ENCODE results near the gene TSSC4.
A peak's percentile ranks its signal among the peaks of the same experiment; 100 is the strongest.

Gene TSSC4

DNA sequence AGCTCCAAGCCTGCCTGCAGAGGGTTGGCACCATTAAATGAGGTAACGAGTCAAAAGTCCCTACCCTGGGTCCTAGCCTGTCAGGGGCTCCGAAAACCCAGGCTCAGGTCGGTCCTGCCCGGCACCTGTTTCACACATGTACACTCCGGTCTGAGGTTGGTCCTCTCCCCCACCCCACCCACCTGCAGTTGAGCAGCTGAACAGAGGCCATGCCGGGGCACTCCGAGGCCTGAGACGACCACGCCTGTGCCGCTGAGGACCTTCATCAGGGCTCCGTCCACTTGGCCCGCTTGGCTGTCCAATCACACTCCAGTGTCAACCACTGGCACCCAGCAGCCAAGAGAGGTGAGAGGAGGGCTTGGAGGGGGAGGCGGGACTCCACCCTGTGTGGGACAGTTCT, 1.6 kb downstream of the TSSC4 start:
- DNase-seq: no peak

DNA sequence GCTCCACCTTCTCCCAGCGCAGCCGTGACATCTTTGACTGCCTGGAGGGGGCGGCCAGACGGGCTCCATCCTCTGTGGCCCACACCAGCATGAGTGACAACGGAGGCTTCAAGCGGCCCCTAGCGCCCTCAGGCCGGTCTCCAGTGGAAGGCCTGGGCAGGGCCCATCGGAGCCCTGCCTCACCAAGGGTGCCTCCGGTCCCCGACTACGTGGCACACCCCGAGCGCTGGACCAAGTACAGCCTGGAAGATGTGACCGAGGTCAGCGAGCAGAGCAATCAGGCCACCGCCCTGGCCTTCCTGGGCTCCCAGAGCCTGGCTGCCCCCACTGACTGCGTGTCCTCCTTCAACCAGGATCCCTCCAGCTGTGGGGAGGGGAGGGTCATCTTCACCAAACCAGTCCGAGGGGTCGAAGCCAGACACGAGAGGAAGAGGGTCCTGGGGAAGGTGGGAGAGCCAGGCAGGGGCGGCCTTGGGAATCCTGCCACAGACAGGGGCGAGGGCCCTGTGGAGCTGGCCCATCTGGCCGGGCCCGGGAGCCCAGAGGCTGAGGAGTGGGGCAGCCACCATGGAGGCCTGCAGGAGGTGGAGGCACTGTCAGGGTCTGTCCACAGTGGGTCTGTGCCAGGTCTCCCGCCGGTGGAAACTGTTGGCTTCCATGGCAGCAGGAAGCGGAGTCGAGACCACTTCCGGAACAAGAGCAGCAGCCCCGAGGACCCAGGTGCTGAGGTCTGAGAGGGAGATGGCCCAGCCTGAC, 2.5 kb downstream of the TSSC4 start:
- no peak for DNase-seq

DNA sequence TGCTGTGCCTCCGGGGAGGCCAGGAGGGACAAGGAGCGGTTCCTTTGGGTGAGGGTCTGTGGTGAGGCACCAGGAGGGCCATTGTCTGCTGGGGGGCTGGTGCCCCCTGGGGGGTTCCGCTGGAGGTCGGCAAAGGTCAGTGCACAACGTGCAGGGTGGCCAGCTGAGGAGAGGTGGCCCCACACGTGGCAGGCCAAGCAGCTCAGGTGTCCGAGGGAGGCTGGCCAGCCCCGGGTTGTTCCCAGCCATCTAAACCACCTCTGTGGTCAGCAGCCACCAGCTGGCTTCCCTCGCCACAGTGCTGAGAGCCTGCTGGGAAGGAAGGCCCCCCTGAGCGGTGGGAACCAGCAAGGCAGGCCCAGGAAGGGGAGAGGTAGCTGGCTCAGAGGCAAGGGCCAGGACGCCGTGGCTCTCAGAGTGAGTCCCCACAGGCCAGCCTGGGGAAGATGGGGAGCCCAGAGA, 4.2 kb downstream of the TSSC4 start:
- DNase-seq: no peak

DNA sequence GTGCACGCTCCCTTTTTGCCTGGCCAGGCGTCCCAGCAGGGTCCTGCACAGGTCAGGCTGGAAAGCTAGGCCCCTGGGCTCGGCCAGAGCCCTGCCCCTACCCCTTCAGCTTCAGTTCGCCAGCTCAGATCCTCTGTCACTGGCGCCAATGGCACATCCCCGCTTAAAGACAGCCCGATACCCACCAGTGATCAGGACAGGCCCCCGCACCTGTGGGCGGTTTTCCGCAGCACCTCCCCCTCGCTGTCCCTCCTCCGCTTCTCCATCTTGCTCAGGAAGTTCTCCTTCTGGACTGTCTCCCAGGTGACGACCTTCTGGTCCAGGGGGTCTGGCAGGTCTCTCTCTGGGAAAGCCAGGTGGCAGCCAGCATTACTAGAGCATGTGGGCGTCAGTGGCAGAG, 5.9 kb downstream of the TSSC4 start:
- no peak for DNase-seq

DNA sequence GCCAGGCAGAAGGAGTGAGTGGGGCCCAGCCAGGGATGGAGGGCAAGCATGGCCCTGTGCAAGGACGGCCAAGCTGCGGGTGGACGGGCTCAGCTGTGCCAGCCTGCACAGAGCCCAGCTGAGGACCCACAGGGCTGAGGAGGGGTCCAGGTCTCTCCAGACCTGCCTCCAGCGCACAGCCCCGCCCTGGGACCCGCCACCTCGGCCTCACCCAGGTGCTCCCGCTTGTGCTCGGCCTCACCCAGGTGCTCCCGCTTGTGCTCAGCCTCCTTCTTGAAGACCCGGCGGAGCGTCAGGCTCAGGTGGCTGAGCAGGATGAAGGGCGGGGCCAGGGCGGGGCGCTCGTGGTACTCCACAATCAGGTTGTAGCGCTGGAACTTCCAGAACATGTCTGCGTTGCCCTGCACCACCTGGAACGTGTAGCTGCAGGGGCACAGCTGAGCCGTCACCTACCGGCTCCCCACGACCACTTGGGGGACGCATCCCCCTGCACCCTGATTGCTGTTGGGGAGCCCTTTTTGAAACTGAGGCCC, 6.4 kb downstream of the TSSC4 start:
- DNase-seq: no peak

DNA sequence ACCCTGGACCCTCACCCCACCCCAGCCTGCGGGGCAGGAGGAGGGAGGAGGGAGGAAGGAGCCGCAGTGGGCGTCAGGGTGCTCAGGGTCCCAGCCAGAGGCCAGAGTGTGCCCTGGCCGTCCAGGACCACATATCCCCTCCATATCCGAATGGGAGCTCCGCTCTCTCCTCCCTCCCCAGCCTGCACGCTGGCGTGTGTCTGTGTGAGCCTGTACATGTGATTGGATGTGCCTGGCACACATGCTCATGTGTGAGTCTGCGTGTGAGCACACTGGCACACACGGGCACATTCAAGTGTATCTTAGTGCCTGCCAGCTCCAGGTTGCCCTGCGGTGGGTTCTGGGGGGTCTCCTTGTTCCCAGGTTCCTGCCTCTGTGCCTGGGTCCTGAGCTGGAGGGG, 8.1 kb downstream of the TSSC4 start:
- DNase-seq: no peak

DNA sequence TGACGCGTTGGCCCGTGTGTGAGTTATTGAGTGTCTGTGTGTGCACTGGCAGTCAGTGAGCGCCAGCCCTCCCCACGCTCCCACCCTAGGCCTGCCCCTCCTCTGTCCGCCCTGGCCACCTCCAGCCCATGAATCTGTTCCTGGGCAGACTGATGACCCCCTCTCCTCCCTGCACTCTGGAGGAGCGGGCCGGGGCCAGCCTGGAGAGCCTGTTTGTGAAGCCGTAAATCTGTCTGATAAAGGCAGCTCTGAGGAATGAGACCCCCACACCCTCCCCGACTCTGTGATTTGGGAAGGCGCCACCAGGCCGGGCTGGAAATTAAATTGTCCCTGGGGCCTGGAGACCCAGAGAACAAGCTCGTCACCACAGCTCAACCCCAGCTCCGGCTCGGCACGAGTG, 8.6 kb downstream of the TSSC4 start:
- DNase-seq: no peak

DNA sequence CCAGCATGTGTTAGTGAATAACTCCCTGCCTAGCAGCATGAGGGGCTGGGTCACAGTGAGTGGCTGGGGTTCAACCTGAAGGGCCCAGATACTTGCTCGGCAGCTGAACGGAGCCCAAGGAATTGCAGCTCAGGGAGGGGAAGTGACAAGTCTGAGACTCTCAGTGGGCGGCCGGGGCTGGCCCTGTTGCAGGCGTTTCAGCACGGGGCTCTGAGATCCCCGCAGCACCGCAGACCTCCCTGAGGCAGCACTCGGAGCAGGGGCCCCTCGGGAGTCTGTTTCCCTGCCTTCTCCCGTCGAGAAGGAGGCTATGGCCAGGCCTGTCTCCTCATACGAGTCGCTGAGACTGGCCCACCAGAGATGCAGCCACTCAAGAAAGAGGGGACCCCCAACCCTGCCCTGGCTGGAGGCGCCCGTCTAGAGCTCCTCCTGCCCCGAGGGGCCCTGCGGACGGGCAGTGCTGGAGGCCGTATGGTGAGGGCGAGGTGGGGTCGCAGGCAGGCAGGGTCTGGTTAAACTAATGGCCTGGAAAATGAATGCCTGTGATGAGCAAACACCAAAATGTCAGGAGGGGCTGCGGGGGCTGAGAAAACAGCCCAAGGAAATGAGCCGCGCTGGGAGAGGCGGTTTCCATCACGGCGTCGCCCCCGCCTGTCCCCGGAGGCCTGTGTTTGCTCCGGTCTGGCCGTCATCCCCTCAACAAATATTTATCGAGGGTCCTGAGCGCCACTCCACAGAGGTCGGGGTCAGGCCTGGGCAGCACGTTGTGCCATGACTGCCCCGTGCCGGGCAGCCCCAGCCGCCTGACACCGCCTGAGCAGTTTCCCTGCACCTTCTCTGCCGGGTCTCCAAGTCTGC, 9.3 kb downstream of the TSSC4 start:
- DNase-seq: no peak

DNA sequence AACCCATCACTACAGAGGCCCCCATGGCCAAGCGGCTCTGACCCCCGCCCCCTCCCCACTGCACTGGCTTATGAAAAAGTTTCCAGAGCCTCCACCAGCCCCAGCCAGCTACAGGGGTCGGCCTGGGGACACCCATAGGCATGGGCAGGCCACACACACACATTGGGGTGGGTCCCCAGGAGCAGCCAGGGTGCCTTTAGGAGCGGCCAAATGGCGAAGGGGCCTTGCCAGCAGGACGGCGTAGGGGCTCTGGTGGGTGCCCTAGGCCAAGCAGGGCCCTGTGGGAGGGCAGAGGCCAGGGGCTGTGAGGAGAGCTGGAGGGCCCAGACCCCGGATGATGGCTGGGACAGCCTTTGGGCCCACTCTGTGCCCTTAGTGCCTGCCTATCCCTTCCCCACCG, 10.1 kb downstream of the TSSC4 start:
- no peak for DNase-seq

DNA sequence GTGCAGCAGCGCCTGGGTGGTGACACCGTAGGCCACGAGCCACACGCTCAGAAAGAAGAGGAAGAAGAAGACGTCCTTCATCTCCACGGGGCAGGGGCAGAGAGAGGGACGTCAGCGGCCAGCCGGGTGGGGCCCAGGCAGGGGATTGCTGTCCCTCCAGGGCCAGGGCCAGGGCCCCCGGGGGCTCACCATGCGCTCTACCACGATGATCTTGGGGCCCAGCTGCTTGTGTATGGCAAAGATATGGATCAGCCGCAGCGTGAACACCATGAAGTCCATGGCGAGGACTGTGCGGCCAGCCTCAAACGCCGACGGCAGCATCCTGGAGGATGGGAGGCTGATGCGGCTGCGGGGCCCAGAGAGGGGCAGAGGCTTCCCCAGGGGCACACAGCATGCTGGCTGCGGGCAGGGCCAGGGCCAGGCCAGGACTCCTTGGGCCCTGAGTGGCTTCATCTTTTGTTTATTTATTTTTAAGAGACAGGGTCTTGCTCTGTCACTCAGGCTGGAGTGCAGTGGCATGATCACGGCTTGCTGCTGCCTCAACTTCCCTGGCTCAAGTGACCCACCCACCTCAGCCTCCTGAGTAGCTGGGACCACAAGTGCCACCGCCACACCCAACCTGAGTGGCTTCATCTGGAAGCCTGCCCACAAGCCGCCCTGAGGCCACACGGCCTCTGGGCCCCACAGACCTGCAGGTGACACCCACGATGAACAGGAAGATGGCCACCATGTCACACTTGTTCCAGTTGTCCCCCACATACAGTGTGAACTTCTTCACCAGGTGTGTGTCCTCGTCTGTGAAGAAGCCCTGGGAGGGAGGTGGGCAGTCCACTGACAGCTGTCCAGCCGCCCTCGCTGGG, 11.1 kb downstream of the TSSC4 start:
- no peak for DNase-seq

DNA sequence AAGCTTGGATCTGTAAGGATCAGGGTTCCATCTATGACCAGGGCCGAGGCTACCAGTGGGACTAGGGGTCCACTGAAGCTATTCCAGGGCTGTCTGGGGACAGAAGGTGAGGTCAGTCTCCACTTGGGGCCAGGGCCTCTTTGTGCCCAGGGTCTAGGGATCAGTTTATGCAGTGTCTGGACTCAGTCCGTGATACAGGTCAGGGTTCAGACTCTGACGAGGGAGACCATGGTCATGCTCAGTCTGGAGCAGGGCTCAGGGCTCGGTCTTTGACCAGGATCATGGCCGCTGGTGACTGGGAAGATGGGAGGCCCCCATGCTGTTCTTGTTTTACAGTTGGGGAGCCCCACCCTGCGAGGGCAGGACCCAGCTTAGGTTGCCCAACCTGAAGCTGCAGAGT, 11.8 kb downstream of the TSSC4 start:
- DNase-seq: no peak

DNA sequence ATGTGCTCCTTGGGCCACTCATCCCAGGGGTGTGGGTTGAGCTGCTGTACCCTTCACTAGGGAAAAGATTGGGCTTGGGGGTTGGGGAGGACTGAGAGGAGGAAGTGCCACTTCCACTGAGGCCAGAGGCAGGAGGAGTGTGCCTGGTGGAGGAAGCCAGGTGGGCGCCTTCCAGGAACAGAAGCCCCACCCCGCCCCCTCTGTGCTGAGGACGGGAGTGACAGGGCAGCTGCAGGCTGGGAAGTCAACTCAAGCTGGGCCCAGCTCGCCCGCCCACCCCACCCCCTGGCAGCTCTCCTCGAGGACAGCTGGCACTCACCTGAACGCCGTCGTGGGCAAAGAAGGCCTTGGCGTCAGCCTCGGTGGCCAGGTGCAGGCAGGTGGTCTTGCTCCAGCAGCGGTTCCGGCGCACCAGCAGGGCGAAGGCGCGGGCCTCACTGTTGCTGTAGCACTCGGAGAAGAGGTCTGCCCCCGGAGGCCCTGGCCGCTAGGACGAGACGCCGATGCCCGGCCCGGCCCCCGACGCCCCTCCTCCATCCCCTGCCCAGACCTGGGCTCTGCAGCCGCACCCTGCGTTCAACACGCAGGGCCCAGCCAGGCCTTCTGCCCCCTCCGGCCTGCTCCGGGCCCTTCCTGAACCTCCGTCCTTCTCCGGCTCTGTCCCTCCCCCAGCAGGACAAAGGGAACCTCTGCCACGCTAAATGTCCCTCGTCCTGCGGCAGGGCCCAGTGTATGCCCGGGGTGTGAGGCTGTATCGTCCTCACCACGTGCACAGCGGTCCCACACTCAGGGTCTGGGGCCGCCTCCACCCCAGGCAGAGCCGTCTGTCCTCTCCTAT, 13.4 kb downstream of the TSSC4 start:
- DNase-seq: no peak

DNA sequence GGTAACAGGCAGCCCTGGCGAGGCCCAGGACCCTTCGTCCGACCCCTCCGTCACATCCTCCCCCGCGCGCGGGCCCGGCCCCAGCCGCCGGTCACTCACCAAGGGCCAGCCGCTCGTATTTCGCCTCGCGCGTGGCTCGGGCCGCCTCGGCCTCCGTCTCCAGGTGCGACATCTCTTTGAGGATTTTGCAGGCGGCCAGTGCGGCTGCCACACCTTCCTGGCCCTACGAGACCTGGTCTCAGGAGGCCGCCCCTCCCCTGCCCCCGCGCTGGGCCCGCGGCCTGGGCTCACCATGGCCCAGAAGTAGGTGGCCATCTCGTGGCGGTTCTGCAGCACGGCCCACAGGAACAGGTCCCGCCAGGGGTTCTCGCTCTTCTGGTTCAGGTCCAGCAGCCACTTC, 14.1 kb downstream of the TSSC4 start:
- no peak for DNase-seq

DNA sequence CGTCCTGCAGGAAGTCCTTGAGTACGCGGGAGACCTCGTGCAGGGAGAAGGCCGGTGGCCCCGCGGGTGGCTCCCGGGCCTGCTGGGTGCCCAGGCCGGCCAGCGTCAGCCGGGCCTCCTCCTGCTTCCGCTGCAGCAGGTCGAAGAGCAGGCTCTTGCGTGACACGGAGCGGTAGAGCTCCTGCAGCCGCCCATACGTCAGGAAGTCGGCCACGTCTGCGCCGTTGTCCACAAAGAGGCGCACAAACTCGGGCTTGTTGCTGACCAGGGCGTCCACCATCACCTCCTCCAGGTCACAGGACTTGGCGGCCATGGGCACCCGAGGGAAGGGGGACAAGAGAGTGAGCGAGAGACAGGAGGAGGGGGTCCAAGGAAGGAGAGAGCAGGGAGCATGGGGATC, 14.6 kb downstream of the TSSC4 start:
- DNase-seq: no peak

DNA sequence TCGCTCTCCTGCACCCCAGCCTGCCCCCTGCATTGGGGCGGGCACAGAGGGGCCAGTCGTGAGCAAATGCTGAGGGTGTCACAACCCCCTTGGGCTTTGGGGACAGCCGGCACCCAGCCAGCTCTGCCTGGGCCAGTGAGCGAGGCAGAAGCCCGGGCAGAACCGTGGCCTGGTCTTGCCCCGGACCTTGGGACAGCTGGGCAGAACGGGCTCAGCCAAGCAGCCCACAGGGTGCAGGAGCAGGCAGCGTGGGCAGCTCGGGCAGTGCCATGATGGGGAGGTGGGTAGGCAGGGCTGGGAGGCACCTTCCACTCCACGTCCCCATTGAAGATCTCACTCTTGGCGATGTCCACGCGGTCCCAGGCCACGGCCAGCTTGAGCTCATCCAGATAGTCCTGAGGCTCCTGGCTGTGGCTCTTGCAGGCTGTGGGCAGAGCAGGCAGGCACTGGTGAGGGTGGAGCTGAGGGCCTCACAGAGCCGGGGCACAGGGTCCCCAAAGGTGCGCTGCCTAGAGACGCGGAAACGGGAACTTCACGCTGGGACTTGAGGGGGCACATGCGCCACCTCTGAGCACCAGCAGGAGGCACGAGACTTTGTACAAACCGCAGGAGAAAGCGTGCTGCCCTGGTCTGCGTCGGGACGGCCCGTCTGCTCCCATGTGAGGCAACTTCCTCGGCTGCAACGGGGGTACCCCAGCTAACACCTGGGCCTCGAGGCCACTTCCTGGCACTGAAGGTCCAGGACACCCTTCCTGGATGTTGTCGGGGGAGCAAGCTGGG, 15.2 kb downstream of the TSSC4 start:
- no peak for DNase-seq

DNA sequence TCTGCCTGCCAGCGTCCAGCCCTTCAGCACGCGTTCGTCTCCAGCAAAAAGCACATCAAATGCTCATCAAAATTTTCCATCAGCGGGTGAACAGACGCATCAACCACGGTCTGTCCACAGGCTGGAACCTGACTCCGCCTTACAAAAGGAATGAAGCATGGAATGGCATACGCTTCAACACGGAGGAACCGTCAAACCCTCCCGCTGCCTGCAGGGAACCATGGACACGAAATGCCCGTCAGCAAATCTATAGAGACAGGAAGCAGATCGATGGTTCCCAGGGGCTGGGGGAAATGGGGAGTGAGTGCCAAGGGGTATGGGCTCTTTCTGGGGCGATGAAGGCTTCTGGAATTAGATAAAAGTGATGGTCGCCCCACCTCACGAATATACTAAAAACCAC, 16.2 kb downstream of the TSSC4 start:
- DNase-seq: no peak

DNA sequence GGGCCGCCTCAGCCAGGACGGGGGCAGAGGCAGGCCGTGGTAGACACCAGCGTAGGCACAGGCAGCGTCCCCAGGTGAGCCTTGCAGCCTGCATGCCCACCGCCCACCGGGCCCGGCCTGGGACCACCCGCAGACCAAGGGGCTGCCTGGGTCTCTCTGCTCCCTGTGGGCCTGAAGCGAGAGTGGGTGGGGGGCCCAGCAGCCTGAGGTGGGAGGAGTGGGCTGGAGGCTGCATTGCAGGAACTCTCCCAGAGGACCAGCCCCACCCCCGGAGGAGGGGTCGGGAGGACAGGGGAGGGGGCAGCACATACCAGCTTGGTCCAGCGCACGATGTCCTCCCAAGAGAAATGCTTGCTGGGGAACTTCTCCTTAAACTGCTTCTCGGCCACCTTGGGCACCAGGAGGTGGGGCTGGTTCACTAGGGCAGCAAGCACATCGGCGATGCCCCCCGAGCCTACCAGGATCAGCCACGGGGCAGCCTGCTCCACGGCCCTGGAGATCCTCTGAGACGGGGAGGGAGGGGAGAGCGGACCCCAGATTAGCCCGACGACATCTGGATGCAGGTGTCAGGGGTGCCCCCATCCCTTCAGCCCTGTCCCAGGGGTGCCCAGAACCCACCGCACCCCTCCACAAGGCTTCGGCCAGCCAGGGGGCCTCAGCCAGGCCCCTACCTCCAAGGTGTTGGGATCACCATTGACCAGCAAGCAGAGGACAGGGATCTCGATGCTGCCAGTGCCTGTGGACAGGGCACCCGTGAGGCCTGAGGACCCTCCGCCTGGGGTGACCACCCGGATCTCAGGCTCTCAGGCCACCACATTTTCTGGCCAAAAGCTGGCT, 17.5 kb downstream of the TSSC4 start:
- no peak for DNase-seq

DNA sequence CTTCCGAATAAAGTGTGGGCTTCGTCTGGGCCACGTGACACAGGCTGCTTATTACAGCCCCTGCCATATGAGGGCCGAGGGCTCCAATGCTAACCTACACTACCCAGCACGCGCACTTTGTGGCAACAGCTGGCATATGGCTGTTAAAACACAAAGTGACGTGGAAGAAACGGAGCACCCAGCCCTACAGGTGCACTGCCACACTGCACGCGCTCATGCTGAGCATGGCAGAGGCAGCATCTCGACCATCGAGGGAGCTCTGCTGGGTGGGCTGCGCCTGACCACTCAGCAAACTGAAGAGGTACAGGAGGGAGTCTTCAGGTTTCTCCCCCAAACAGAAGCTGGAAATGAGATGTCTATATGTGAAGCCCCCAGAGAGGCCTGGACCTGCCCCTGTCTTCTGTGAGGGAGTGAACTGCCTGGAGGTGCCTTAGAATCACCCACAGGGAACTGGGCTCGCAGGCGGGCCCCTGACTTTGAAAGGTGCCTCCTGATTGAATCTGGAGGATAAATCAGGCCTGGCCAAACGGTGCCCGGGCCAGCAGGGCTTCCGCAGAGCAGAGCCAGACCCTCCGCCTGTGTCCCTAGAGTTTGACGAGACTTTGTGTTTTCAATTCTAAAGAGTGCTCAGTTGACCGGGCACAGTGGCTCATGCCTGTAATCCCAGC, 18.3 kb downstream of the TSSC4 start:
- no peak for DNase-seq

DNA sequence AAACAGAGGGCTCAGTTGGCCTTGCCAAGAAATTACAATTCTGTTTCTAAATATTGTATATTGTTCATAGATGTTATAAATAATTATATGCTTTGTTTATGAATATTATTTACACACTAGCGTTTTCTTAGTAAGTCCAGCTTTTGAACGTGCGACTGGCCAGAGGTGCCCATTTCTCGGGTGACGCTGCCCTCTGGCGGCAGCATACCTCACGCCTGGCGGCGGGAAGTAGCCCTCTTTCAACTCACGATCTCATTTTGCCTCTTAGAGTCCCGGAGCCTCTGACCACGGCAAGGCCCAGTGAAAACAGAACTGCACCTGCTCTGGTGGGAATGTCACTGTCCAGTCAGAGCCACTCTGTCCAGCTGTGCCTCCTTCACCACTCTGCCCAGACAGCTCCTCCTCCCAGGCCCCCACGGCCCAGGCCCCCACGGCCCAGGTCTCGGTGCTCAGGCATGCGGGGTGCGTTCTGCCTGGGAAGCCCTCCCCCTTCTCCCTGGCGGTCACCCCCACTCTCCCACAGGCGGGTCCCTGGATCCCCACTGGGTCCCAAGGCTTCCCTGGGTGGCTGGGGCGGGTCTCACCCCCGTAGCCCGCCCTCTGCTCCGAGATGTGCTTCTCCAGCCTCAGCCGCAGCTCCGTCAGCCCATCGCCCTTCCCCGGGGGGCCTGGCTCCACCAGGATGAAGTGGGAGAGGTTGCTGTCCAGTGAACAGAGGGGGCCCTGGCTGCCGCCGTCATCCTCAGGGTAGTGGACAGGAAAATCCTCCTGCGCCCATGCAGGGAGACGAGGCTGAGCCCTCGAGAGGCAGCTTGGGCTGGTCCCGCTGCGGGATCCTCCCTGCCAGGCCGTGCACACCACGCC, 19.3 kb downstream of the TSSC4 start:
- peak; percentile 18 for DNase-seq

Data from NCI-H2029 treated with DMSO at 0.1 percent for 48 hours (cell line).